T-cell (primary cell): ENCODE data around the gene ZNF254. TPM values are rescaled to one million over a fixed set of nuclear protein-coding genes. Genes with fewer than 3 reads are reported as not detected.

Experiments
- ATAC-seq, 4 experiments: fragments of 200-7000 bp in 3 of 4; fragments of 150-1000 bp in 1 of 4; cut with Tn5 transposase; replicated peaks in 1 of 4; 1 replicate in 3 of 4; 2 replicates in 1 of 4; pipeline ENCODE4 v1.10.0; 2021; ENCODE audit warnings: moderate library complexity in 3 of 4, mild to moderate bottlenecking in 2 of 4, moderate number of reproducible peaks in 1 of 4
- CTCF ChIA-PET, 2 donors: fragments of 300-600 bp; sonication (Branson Sonifier 250); formaldehyde crosslinking; loops; one replicate each; lab custom pipeline; 2022; ENCODE audit warnings: antibody characterized with exemption in 2 of 2; lab: Charles Lee
- POLR2A ChIA-PET, 2 donors: fragments of 300-600 bp; sonication (Branson Sonifier 250); formaldehyde crosslinking; loops; one replicate each; lab custom pipeline; 2022; ENCODE audit warnings: antibody characterized with exemption in 2 of 2; lab: Charles Lee
- DNase-seq, 35 experiments: peaks; one replicate each; pipeline versions ENCODE4 v3.0.0 to v3.0.0-alpha.2; 2013 to 2023
- H3K27ac ChIP-seq: one replicate; pipeline ENCODE4 v1.5.1; 2013; ENCODE audit warnings: low read length
- H3K27me3 ChIP-seq, 2 experiments: replicated peaks in 1 of 2; 1 replicate in 1 of 2; 2 replicates in 1 of 2; pipeline versions ENCODE4 v1.6.1 to v1.7.0; 2013; ENCODE audit warnings: low read length in 1 of 2, mixed read lengths in 1 of 2; ENCODE audit not compliant: control insufficient read depth in 2 of 2, insufficient read depth in 2 of 2; ENCODE audit errors: extremely low read depth in 1 of 2
- H3K36me3 ChIP-seq, 2 donors: 1 replicate in 1 of 2; 2 replicates in 1 of 2; pipeline versions ENCODE4 v1.6.1 to v1.7.0; 2013; ENCODE audit warnings: low read length in 1 of 2; ENCODE audit not compliant: control insufficient read depth in 2 of 2, insufficient read depth in 1 of 2; ENCODE audit errors: extremely low read depth in 1 of 2
- H3K4me1 ChIP-seq, 2 experiments: 1 replicate in 1 of 2; 2 replicates in 1 of 2; pipeline versions ENCODE4 v1.6.1 to v1.7.0; 2013; ENCODE audit warnings: low read length in 2 of 2, mixed read lengths in 1 of 2; ENCODE audit not compliant: insufficient read depth in 2 of 2, control insufficient read depth in 1 of 2; ENCODE audit errors: extremely low read depth in 1 of 2
- H3K4me3 ChIP-seq, 2 donors: 1 replicate in 1 of 2; 2 replicates in 1 of 2; pipeline versions ENCODE4 v1.5.1 to v1.7.0; 2013; ENCODE audit warnings: mild to moderate bottlenecking in 2 of 2, low read length in 1 of 2, moderate library complexity in 1 of 2; ENCODE audit not compliant: control insufficient read depth in 1 of 2; ENCODE audit errors: extremely low read depth in 1 of 2
- H3K9me3 ChIP-seq: 2 replicates; pipeline ENCODE4 v1.7.0; 2013
- H3K27ac Mint-ChIP-seq, 2 donors: one replicate each; pipeline ENCODE4 v1.8.0; 2020 to 2021; ENCODE audit warnings: mild to moderate bottlenecking in 2 of 2, mixed read lengths in 2 of 2
- H3K27me3 Mint-ChIP-seq, 2 donors: one replicate each; pipeline ENCODE4 v1.8.0; 2021 to 2022; ENCODE audit warnings: mixed read lengths in 2 of 2
- H3K36me3 Mint-ChIP-seq: one replicate; pipeline ENCODE4 v1.8.0; 2021; ENCODE audit warnings: mixed read lengths
- H3K4me1 Mint-ChIP-seq, 3 donors: one replicate each; pipeline ENCODE4 v1.8.0; 2020 to 2022; ENCODE audit warnings: mixed read lengths in 3 of 3, mild to moderate bottlenecking in 1 of 3
- H3K4me3 Mint-ChIP-seq, 3 donors: one replicate each; pipeline ENCODE4 v1.8.0; 2020 to 2022; ENCODE audit warnings: mild to moderate bottlenecking in 3 of 3, mixed read lengths in 3 of 3, moderate library complexity in 3 of 3
- H3K9me3 Mint-ChIP-seq, 3 donors: one replicate each; pipeline ENCODE4 v1.8.0; 2020 to 2022; ENCODE audit warnings: mixed read lengths in 3 of 3
- WGBS: methylation state at CpG from one replicate; pipeline ENCODE4 v1.1.5; 2013; ENCODE audit warnings: missing lambda C conversion rate; ENCODE audit not compliant: insufficient coverage; 5-methylcytosine and 5-hydroxymethylcytosine counted together
- total RNA-seq, 35 experiments: library from RNA in 6 of 35; stranded (reverse) in 6 of 35; fragments of 120-200 nt in 1 of 35; gene quantifications; one replicate each; pipeline versions ENCODE4 v1.2.1 to v1.2.4 and lab custom pipeline; 2013 to 2026

The ZNF254 gene
- total RNA-seq, 5 donors from 2014 or later (not counting 1 experiment from before 2014, with no cell fraction given), result 9.8 to 15.4 (median 13.8) TPM

DNA sequence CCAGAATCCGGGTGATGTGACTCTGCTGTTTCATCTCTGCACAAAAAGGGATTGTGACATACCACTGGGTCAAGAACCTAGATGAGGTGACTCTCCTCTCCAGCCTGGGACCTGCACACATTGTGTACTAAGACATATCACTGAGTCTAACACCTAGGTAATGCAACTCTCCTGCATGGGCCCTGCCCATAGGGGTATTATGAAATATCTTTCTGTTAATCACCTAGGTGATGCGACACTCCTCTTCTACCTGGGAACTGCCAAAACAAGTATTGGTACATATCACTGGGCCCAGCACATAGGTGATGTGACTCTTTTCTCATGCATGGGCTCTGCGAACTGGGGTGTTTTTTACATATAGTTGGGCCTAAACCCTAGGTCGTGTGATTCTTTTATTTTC, 35.5 kb upstream of the ZNF254 start:
- H3K4me3 ChIP-seq, result no peak overlapping the region
- H3K27ac ChIP-seq, result no peak overlapping the region
- ATAC-seq, result no peak
- no peaks in the 10 kb centered on the region for H3K27me3 Mint-ChIP-seq
- DNase-seq, result no peak
- H3K36me3 Mint-ChIP-seq, result peaks cover 76% of the 10 kb centered on the region
- no peaks in the 10 kb centered on the region for H3K9me3 ChIP-seq
- WGBS, result 100% methylated on average over 3 of the region's 4 CpGs
- POLR2A ChIA-PET, result no interaction called here
- H3K27me3 ChIP-seq, result no peaks in the 10 kb centered on the region
- CTCF ChIA-PET, result no interaction called here
- H3K4me1 ChIP-seq, result no peaks in the 10 kb centered on the region
- no peak overlapping the region for H3K27ac Mint-ChIP-seq
- peaks cover 0 to 5% (median 4%) of the 10 kb centered on the region in 3 donors for H3K4me1 Mint-ChIP-seq
- H3K4me3 Mint-ChIP-seq, result no peak overlapping the region
- H3K9me3 Mint-ChIP-seq, result no peaks in the 10 kb centered on the region
- peaks cover 17 to 77% of the 10 kb centered on the region in 2 donors for H3K36me3 ChIP-seq

- ATAC-seq (no peak), DNase-seq (no peak)
- Mint-ChIP-seq H3K4me3 (no peak overlapping the region), H3K4me1 (peaks cover 0 to 5% (median 4%) of the 10 kb centered on the region in 3 donors), H3K27ac (no peak overlapping the region), H3K27me3 (no peaks in the 10 kb centered on the region), H3K9me3 (no peaks in the 10 kb centered on the region), H3K36me3 (peaks cover 72% of the 10 kb centered on the region)
- ChIA-PET POLR2A (no interaction called here), CTCF (no interaction called here)
- Histone ChIP-seq H3K27ac (no peak overlapping the region), H3K27me3 (no peaks in the 10 kb centered on the region), H3K4me3 (no peak overlapping the region), H3K4me1 (no peaks in the 10 kb centered on the region), H3K9me3 (no peaks in the 10 kb centered on the region), H3K36me3 (peaks cover 17 to 70% of the 10 kb centered on the region in 2 donors)
- WGBS, result no CpG with 5 or more reads among the region's 3 CpGs
Observed at GRCh38 chr19:24052811-24053210, 34.2 kb upstream of the ZNF254 start.

DNA sequence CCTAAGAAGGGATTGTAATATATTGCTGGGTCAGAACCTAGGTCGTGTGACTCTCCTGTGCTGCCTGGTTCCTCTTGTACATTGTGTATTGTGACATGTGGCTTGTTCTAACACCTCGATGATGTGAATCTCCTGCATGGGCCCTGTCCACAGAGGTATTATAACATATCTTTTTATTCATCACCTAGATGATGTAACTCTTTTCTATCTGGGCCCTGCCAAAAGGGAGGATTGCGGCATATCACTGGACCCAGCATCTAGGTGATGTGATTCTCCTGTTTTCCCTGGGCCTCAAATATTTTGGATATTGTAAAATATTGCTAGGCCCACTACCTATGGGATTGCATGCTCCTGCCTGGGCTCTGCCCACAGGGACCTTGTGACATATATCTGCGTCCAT, 33.4 kb upstream of the ZNF254 start:
- CTCF ChIA-PET, result no interaction called here
- POLR2A ChIA-PET, result no interaction called here
- peak overlapping the region; percentile 7 to 25 for H3K27ac Mint-ChIP-seq

DNA sequence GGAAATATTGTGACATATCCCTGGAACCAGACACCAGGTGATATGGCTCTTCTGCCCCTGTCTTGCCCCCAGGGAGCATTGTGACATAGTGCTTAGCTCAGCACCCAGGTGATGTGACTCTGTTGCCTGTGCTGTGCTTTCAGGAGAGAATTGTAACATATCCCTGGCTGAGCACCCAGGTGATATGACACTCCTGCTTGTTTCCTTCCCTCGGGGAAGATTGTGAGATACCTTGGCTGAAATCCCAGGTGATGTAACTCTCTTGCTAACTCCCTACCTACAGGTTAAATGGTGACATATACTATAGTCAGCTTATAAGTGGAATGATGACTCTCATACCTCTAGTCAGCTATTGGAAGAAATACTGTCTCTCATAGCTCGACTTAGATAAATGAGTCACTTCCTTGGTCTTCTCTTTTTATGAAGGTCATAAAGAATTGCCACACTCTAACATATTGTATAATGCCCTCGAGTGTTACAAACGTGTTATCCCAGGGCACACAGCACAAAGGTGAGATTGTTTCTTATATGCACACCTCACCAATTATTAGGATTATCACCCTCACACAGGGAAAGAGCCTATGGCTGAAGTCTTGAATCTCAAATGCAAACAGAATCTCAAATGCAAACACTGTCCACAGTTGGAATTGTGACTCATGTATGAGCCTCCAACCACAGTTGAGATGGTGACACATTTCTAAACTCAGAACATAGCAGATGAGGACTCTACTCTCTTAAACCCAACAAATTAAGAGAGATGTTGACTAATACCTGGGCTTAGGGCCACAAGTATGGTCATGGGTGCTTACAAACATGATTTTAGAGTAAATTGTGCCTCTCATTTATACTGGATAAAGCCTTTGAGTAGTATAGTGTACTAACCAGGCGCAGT, 32.7 kb upstream of the ZNF254 start:
- no peaks in the 10 kb centered on the region for H3K4me1 ChIP-seq
- no peaks in the 10 kb centered on the region for H3K27me3 ChIP-seq
- DNase-seq (no peak), ATAC-seq (peak in 2 of 4 experiments; percentile 27 to 40)
- H3K4me3 ChIP-seq, result no peak overlapping the region
- Mint-ChIP-seq H3K4me3 (no peak overlapping the region), H3K9me3 (no peaks in the 10 kb centered on the region), H3K27ac (peak overlapping the region in 1 of 2 donors; percentile 7), H3K4me1 (peaks cover 0 to 5% (median 4%) of the 10 kb centered on the region in 3 donors), H3K27me3 (no peaks in the 10 kb centered on the region), H3K36me3 (peaks cover 72% of the 10 kb centered on the region)
- peaks cover 17 to 71% of the 10 kb centered on the region in 2 donors for H3K36me3 ChIP-seq
- CTCF ChIA-PET, result no interaction called here
- POLR2A ChIA-PET, result no interaction called here
- WGBS, result no CpG with 5 or more reads among the region's 5 CpGs
- no peak overlapping the region for H3K27ac ChIP-seq
- no peaks in the 10 kb centered on the region for H3K9me3 ChIP-seq

More for the DNA sequence above, 33.4 kb upstream of the ZNF254 start:
- no peak overlapping the region for H3K4me3 ChIP-seq
- Mint-ChIP-seq H3K36me3 (peaks cover 71% of the 10 kb centered on the region), H3K27me3 (no peaks in the 10 kb centered on the region), H3K4me1 (peaks cover 0 to 5% (median 4%) of the 10 kb centered on the region in 3 donors), H3K4me3 (no peak overlapping the region), H3K9me3 (no peaks in the 10 kb centered on the region)
- H3K27ac ChIP-seq, result no peak overlapping the region
- 100% methylated on average over 1 of the region's 4 CpGs for WGBS
- no peaks in the 10 kb centered on the region for H3K4me1 ChIP-seq
- ATAC-seq (no peak), DNase-seq (no peak)
- H3K36me3 ChIP-seq, result peaks cover 17 to 70% of the 10 kb centered on the region in 2 donors
- no peaks in the 10 kb centered on the region for H3K9me3 ChIP-seq
- no peaks in the 10 kb centered on the region for H3K27me3 ChIP-seq

- no CpG with 5 or more reads among the region's 3 CpGs for WGBS
- H3K36me3 ChIP-seq, result peaks cover 17 to 67% of the 10 kb centered on the region in 2 donors
- H3K9me3 Mint-ChIP-seq, result no peaks in the 10 kb centered on the region
- no peak overlapping the region for H3K4me3 ChIP-seq
- no peaks in the 10 kb centered on the region for H3K27me3 ChIP-seq
- no peak overlapping the region for H3K4me3 Mint-ChIP-seq
- ChIA-PET POLR2A (no interaction called here), CTCF (no interaction called here)
- H3K27ac Mint-ChIP-seq, result no peak overlapping the region
- H3K4me1 Mint-ChIP-seq, result peaks cover 0 to 5% (median 4%) of the 10 kb centered on the region in 3 donors
- DNase-seq (no peak), ATAC-seq (no peak)
- H3K27ac ChIP-seq, result no peak overlapping the region
- H3K9me3 ChIP-seq, result no peaks in the 10 kb centered on the region
- no peaks in the 10 kb centered on the region for H3K4me1 ChIP-seq
- H3K27me3 Mint-ChIP-seq, result no peaks in the 10 kb centered on the region
- H3K36me3 Mint-ChIP-seq, result peaks cover 73% of the 10 kb centered on the region
Observed at GRCh38 chr19:24055548-24055947, 31.4 kb upstream of the ZNF254 start.

DNA sequence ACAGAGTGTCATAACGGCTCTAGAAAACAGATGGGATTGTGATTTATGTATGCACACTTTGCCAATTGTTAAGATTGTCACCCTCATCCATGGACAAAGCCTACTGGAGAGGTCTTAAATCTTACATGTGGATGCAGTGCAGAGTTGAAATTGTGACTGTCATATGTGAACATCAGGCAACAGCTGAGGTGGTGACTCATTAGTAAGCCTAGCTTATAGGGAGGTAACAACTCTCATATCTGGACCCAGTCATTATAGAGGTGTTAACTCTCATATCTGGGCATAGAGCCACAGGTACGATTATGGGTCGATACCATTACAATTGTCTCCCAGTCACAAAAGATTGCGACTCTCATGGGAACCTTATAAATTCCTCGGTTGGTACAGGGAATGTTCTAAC, 29.8 kb upstream of the ZNF254 start:
- ATAC-seq, result no peak
- Histone ChIP-seq H3K4me3 (no peak overlapping the region), H3K27me3 (no peaks in the 10 kb centered on the region), H3K27ac (no peak overlapping the region), H3K4me1 (no peaks in the 10 kb centered on the region), H3K36me3 (peaks cover 5 to 53% of the 10 kb centered on the region in 2 donors), H3K9me3 (no peaks in the 10 kb centered on the region)
- POLR2A ChIA-PET, result no interaction called here
- Mint-ChIP-seq H3K27me3 (no peaks in the 10 kb centered on the region), H3K27ac (peak overlapping the region in 1 of 2 donors; percentile 53), H3K4me1 (peaks cover 0 to 5% (median 4%) of the 10 kb centered on the region in 3 donors), H3K4me3 (no peak overlapping the region), H3K36me3 (peaks cover 75% of the 10 kb centered on the region), H3K9me3 (no peaks in the 10 kb centered on the region)
- CTCF ChIA-PET, result no interaction called here
- no peak for DNase-seq
- WGBS, result no CpG with 5 or more reads among the region's 5 CpGs
